IgD-negative memory B cell (primary cell): ENCODE results near the gene BOLA1. TPM values are rescaled to one million over a fixed set of nuclear protein-coding genes. Genes with fewer than 3 reads are reported as not detected.
"Not testable (repeated sequence)": the region's sequence is repeated elsewhere in the genome, so short reads cannot be mapped to it uniquely, and the experiment has no call there.

Source experiments
- H3K27ac Mint-ChIP-seq, 3 donors: one replicate each; pipeline ENCODE4 v1.8.0; 2020 to 2022; ENCODE audit warnings: mild to moderate bottlenecking in 3 of 3, mixed read lengths in 3 of 3, moderate library complexity in 1 of 3
- H3K27me3 Mint-ChIP-seq: one replicate; pipeline ENCODE4 v1.8.0; 2021; ENCODE audit warnings: mixed read lengths
- H3K36me3 Mint-ChIP-seq: one replicate; pipeline ENCODE4 v1.8.0; 2020; ENCODE audit warnings: mild to moderate bottlenecking, mixed read lengths
- H3K4me1 Mint-ChIP-seq, 3 donors: one replicate each; pipeline ENCODE4 v1.8.0; 2020 to 2022; ENCODE audit warnings: mixed read lengths in 3 of 3, mild to moderate bottlenecking in 1 of 3
- H3K4me3 Mint-ChIP-seq, 4 donors: one replicate each; pipeline ENCODE4 v1.8.0; 2020 to 2022; ENCODE audit warnings: mild to moderate bottlenecking in 4 of 4, mixed read lengths in 4 of 4, moderate library complexity in 3 of 4
- H3K9me3 Mint-ChIP-seq, 3 donors: one replicate each; pipeline ENCODE4 v1.8.0; 2020 to 2021; ENCODE audit warnings: mixed read lengths in 3 of 3, mild to moderate bottlenecking in 1 of 3
- polyA plus RNA-seq: library from polyadenylated mRNA; unstranded; fragments of 300-500 nt; fragmentation: Illumina TruSeq; gene quantifications from one replicate; pipeline ENCODE4 v1.2.3, GENCODE V29; 2021

BOLA1 gene
- polyA plus RNA-seq, 1 donor from 2014 or later = 29.1 TPM

DNA sequence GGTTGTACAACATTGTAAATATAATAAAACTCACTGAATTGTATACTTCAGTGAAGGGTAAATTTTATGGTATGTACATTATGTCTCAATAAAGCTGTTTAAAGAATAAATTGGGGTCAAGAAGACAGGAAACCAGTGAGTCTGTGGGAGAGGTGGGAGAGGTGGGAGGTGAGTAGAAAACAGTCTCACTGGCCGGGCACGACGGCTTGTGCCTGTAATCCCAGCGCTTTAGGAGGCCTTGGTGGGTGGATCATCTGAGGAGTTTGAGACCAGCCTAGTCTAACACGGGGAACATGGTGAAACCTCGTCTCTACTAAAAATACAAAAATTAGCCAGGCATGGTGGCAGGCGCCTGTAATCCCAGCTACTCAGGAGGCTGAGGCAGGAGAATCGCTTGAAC lies 33.1 kb downstream of the BOLA1 start:
- Mint-ChIP-seq H3K36me3 (peaks cover 3% of the 10 kb centered on the region), H3K4me3 (no peak overlapping the region), H3K27ac (no peak overlapping the region)

GRCh38 chr1:149933208-149933607 lies 33.8 kb downstream of the BOLA1 start:
- Mint-ChIP-seq H3K4me3 (peak overlapping the region in 1 of 4 donors; percentile 22), H3K4me1 (peaks cover 4 to 8% (median 7%) of the 10 kb centered on the region in 3 donors), H3K27me3 (peaks cover 9% of the 10 kb centered on the region), H3K9me3 (no peaks in the 10 kb centered on the region), H3K27ac (no peak overlapping the region), H3K36me3 (peaks cover 3% of the 10 kb centered on the region)

More for the DNA sequence above, 33.1 kb downstream of the BOLA1 start:
- Mint-ChIP-seq H3K9me3 (no peaks in the 10 kb centered on the region), H3K27me3 (peaks cover 9% of the 10 kb centered on the region), H3K4me1 (peaks cover 8 to 10% (median 8%) of the 10 kb centered on the region in 3 donors)

DNA sequence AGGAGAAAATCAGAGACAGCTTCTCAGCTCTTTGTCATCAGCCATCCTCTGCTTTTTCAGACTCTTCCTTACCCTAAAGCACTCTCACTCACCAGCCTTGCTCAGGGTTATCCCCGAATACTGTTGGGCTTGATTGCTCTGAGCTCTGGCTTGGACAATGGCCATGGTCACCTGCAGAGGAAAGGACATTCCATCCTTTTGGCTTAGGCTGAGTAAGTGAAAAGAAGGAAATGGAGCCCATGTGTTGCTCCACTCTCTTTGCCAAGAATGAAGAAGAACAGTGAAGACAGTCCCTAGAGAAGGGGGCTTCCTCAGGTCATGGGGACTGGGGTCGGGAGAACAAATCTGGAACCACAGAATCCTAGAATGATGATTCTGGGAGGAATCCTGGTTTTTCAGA lies 35.0 kb downstream of the BOLA1 start:
- Mint-ChIP-seq H3K27me3 (peaks cover 9% of the 10 kb centered on the region), H3K27ac (no peak overlapping the region), H3K9me3 (no peaks in the 10 kb centered on the region), H3K4me3 (no peak overlapping the region), H3K36me3 (peaks cover 3% of the 10 kb centered on the region), H3K4me1 (peaks cover 0 to 4% (median 3%) of the 10 kb centered on the region in 3 donors)

DNA sequence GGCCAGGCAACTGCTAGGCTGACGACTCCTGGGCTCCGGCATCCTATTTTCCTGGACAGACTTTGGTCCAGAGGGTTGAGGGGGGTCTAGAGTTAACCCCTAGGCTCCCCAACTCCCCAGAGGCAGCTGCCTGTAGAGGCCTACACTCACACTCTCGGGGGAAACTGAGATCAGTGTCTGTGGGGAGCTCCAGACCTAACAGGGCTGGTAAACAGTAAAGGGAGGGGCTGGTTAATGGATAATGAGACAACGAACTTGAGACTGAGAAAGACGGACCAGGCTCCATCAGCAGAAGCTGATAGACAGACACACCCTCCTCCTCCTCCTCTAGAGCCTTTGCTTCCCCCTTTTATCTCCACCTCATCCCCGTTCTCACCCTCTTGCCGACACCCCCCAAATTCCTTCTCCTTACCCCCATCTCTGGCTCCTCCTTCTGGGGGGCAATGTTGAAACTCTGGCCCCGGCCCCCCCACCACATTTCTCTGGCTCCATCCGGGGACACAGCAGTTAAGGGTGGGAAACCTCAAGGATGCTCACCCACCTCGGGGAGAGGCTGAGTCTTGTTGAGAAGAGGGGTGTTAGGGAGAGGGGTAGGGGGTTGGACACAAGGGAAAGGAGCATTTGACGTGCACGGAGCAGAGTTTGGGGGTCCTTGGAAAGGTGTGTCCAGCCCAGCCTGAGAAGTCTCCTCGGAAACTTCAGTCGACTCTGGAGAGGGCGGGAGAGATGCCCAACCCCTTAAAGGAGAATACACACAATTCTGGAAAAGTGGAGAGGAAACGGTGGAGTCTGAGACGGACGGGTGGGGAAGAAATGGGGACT lies 37.0 kb downstream of the BOLA1 start, which contains the start of gene MTMR11:
Gene MTMR11 (minus strand): TSS at position 710 of the 822 bp plus-strand sequence. CDS start 232 bp downstream, at position 478.
- no peak within 1 kb of the TSS for H3K4me3 Mint-ChIP-seq
- H3K9me3 Mint-ChIP-seq = no peaks in the 10 kb centered on the region
- peak within 1 kb of the TSS in 1 of 3 donors; percentile 94 for H3K27ac Mint-ChIP-seq
- peaks cover 6% of the 10 kb centered on the region for H3K27me3 Mint-ChIP-seq
- no peaks in the 10 kb centered on the region for H3K36me3 Mint-ChIP-seq
- H3K4me1 Mint-ChIP-seq = peaks cover 0 to 4% (median 2%) of the 10 kb centered on the region in 3 donors

- no peaks in the 10 kb centered on the region for H3K9me3 Mint-ChIP-seq
- H3K4me3 Mint-ChIP-seq = no peak overlapping the region
- H3K27me3 Mint-ChIP-seq = peaks cover 5% of the 10 kb centered on the region
- peak overlapping the region in 1 of 3 donors; percentile 69 for H3K27ac Mint-ChIP-seq
- peaks cover 0 to 4% (median 2%) of the 10 kb centered on the region in 3 donors for H3K4me1 Mint-ChIP-seq
- no peaks in the 10 kb centered on the region for H3K36me3 Mint-ChIP-seq
These were observed 37.8 kb downstream of the BOLA1 start for GRCh38 chr1:149936992-149937705.

- Mint-ChIP-seq H3K27me3 (peaks cover 5% of the 10 kb centered on the region), H3K9me3 (no peaks in the 10 kb centered on the region), H3K36me3 (no peaks in the 10 kb centered on the region), H3K4me3 (no peak overlapping the region), H3K27ac (no peak overlapping the region), H3K4me1 (peaks cover 0 to 4% (median 2%) of the 10 kb centered on the region in 3 donors)
These were observed 38.4 kb downstream of the BOLA1 start for GRCh38 chr1:149937759-149938158.

DNA sequence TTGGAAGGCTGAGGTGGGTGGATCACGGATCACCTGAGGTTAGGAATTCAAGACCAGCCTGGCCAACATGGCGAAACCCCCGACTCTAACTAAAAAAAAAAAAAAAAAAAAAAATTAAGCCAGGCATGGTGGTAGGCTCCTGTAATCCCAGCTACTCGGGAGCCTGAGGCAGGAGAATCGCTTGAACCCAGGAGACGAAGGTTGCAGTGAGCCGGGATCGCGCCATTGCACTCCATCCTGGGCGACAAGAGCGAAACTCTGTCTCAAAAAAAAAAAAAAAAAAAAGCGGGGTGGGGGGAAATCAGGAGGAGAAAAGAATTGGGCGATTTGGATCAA lies 39.3 kb downstream of the BOLA1 start:
- H3K27me3 Mint-ChIP-seq, H3K4me1 Mint-ChIP-seq, H3K4me3 Mint-ChIP-seq, H3K9me3 Mint-ChIP-seq, H3K36me3 Mint-ChIP-seq, H3K27ac Mint-ChIP-seq: not testable (repeated sequence)

DNA sequence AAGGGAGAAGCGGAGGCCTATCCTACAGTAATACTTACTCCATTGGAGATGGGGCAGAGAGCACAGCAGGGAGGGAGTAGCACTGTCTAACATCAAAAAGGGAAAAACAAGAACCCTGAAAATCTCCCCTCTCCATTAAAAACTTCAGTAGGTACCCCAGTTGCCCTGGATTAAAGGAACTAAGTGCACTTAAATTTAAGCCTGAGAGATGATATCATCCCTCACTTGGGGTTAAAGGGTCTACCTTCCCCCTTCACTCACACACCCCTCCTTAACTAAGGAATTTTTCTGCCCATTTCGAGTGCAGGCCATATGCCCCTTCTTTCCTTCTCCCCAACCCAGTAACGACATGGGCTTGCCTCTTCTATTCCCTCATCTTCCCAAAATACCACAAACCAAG lies 41.1 kb downstream of the BOLA1 start:
- Mint-ChIP-seq H3K27me3 (no peaks in the 10 kb centered on the region), H3K4me3 (no peak overlapping the region), H3K9me3 (no peaks in the 10 kb centered on the region), H3K27ac (no peak overlapping the region), H3K4me1 (peaks cover 0 to 4% (median 2%) of the 10 kb centered on the region in 3 donors), H3K36me3 (peaks cover 2% of the 10 kb centered on the region)

- Mint-ChIP-seq H3K4me3 (no peak overlapping the region), H3K27me3 (no peaks in the 10 kb centered on the region), H3K4me1 (peaks cover 0 to 2% (median 0%) of the 10 kb centered on the region in 3 donors), H3K36me3 (peaks cover 2% of the 10 kb centered on the region), H3K27ac (no peak overlapping the region), H3K9me3 (no peaks in the 10 kb centered on the region)
These were observed 42.8 kb downstream of the BOLA1 start for GRCh38 chr1:149942207-149942606.

GRCh38 chr1:149942885-149943284 lies 43.5 kb downstream of the BOLA1 start:
- Mint-ChIP-seq H3K9me3 (no peaks in the 10 kb centered on the region), H3K36me3 (peaks cover 2% of the 10 kb centered on the region), H3K27me3 (no peaks in the 10 kb centered on the region), H3K27ac (no peak overlapping the region), H3K4me3 (no peak overlapping the region), H3K4me1 (no peaks in the 10 kb centered on the region)

DNA sequence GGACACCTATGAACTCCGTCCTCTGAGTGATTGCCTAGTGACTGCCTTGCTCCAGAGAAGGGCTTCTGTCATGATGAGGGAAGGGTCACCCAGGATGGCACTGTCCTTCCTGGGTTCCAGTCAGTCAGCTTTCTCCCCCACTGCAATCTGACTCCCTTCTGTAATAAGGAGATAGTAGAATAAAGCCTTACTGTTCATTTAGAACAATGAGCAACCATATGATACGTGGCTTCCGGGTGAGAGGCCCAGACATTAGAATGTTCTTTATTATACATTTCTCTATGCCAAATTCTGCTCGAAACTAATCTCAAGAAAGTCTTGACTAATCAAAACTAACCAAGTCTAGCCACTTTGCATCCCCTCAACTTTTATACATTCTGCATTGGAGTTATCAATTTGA lies 45.8 kb downstream of the BOLA1 start:
- Mint-ChIP-seq H3K27me3 (no peaks in the 10 kb centered on the region), H3K9me3 (no peaks in the 10 kb centered on the region), H3K36me3 (peaks cover 2% of the 10 kb centered on the region), H3K4me3 (no peak overlapping the region), H3K27ac (no peak overlapping the region), H3K4me1 (no peaks in the 10 kb centered on the region)

- Mint-ChIP-seq H3K27ac (no peak overlapping the region), H3K4me1 (no peaks in the 10 kb centered on the region), H3K36me3 (no peaks in the 10 kb centered on the region), H3K27me3 (no peaks in the 10 kb centered on the region), H3K9me3 (no peaks in the 10 kb centered on the region), H3K4me3 (no peak overlapping the region)
These were observed 50.5 kb downstream of the BOLA1 start for GRCh38 chr1:149949911-149950310.

Other genes with a start within 250 kb of the BOLA1 start
- 0.43 TPM for gene FCGR1A, start 116.9 kb upstream of the BOLA1 start, polyA plus RNA-seq
- 0.18 TPM for gene SV2A, start 18.3 kb downstream of the BOLA1 start, polyA plus RNA-seq
- 99.3 TPM for gene SF3B4, start 28.2 kb downstream of the BOLA1 start, polyA plus RNA-seq
- not detected for gene MTMR11, start 37.3 kb downstream of the BOLA1 start, polyA plus RNA-seq
- gene OTUD7B, start 111.2 kb downstream of the BOLA1 start, polyA plus RNA-seq = 0.53 TPM
- 17.0 TPM for gene VPS45, start 168.2 kb downstream of the BOLA1 start, polyA plus RNA-seq